HepG2 (cell line): ENCODE data around the gene CHST12. TPM values are rescaled to one million over a fixed set of nuclear protein-coding genes. Genes with fewer than 3 reads are reported as not detected.

ENCODE experiments used
- ATAC-seq: fragments of 200-7000 bp; cut with Tn5 transposase; 3 replicates; pipeline ENCODE4 v1.9.1; 2020; ENCODE audit warnings: mild to moderate bottlenecking, moderate library complexity
- BruUV-seq: library from RNA; stranded (reverse); fragments of 400-500 nt; replicated peaks from 2 replicates; lab custom pipeline; 2021; lab: Mats Ljungman, UMichigan
- CTCF ChIA-PET: fragments of 300-600 bp; formaldehyde crosslinking; extraction: SDS; loops from one replicate; lab custom pipeline; 2021; ENCODE audit warnings: low total read pairs, inconsistent platforms, low intra/inter-chr PET ratio; lab: Yijun Ruan, JAX
- POLR2A ChIA-PET: fragments of 350-600 bp; sonication (Branson Sonifier 250); formaldehyde crosslinking; loops from one replicate; lab custom pipeline; 2020; ENCODE audit warnings: antibody characterized with exemption, inconsistent platforms; lab: Yijun Ruan, JAX
- DNase-seq: peaks from one replicate; pipeline ENCODE4 v3.0.0-alpha.2; 2015; ENCODE audit warnings: low spot score
- FAIRE-seq: peaks from 3 replicates; lab custom pipeline; 2011; peaks lifted over from hg19 to GRCh38; lab: Jason Lieb, UNC
- H2AFZ ChIP-seq: one replicate; pipeline ENCODE4 v1.6.1; 2011; ENCODE audit warnings: low read length, inconsistent platforms
- H3K27ac ChIP-seq: fragments of 300-600 bp; 3 replicates; pipeline ENCODE4 v1.8.0; 2011; ENCODE audit warnings: mixed run types, mild to moderate bottlenecking, mixed read lengths, low read length, inconsistent platforms; ENCODE audit not compliant: insufficient read depth; ENCODE audit errors: extremely low read length
- H3K27me3 ChIP-seq, 2 experiments: fragments of 200-600 bp in 1 of 2; 2 replicates in 1 of 2; 3 replicates in 1 of 2; pipeline versions ENCODE4 v1.6.0 to v1.8.0; 2011; ENCODE audit warnings: low read length in 2 of 2, mild to moderate bottlenecking in 2 of 2, moderate library complexity in 2 of 2, inconsistent platforms in 1 of 2; ENCODE audit not compliant: insufficient read depth in 2 of 2, control insufficient read depth in 1 of 2
- H3K36me3 ChIP-seq, 2 experiments: fragments of 200-600 bp in 1 of 2; replicated peaks in 1 of 2; 2 replicates in 1 of 2; 3 replicates in 1 of 2; pipeline versions ENCODE4 v1.5.1 to v1.8.0; 2011; ENCODE audit warnings: low read length in 2 of 2, inconsistent platforms in 1 of 2; ENCODE audit not compliant: insufficient read depth in 2 of 2, control insufficient read depth in 1 of 2
- H3K4me1 ChIP-seq: 2 replicates; pipeline ENCODE4 v1.5.1; 2012; ENCODE audit warnings: low read length, inconsistent platforms; ENCODE audit not compliant: insufficient read depth
- H3K4me2 ChIP-seq: 2 replicates; pipeline ENCODE4 v1.6.0; 2011; ENCODE audit warnings: low read depth, low read length, inconsistent platforms
- H3K4me3 ChIP-seq, 3 experiments: fragments of 200-600 bp in 1 of 3; sonication (generic), shearing (Covaris generic) in 1 of 3; replicated peaks in 1 of 3; 2 replicates each; pipeline ENCODE4 v1.5.1; 2011 to 2016; ENCODE audit warnings: low read length in 3 of 3, inconsistent platforms in 2 of 3, low read depth in 2 of 3, mild to moderate bottlenecking in 2 of 3, control low read depth in 1 of 3, mixed read lengths in 1 of 3; ENCODE audit not compliant: insufficient read depth in 1 of 3
- H3K79me2 ChIP-seq: one replicate; pipeline ENCODE4 v1.6.1; 2011; ENCODE audit warnings: low read length, inconsistent platforms; ENCODE audit not compliant: insufficient read depth
- H3K9ac ChIP-seq: 2 replicates; pipeline ENCODE4 v1.6.0; 2011; ENCODE audit warnings: mild to moderate bottlenecking, low read depth, low read length, inconsistent platforms; ENCODE audit not compliant: insufficient read depth
- H3K9me3 ChIP-seq: 2 replicates; pipeline ENCODE4 v1.5.1; 2012; ENCODE audit warnings: mild to moderate bottlenecking, low read length
- H4K20me1 ChIP-seq: 2 replicates; pipeline ENCODE4 v1.6.0; 2011; ENCODE audit warnings: inconsistent platforms, mild to moderate bottlenecking, low read length, moderate library complexity; ENCODE audit not compliant: insufficient read depth
- MZF1 ChIP-seq: sonication (generic); formaldehyde crosslinking; IDR thresholded peaks from 2 replicates; pipeline ENCODE4 v1.8.1; 2023; ENCODE audit warnings: mild to moderate bottlenecking, missing genetic modification reagents, borderline replicate concordance
- ZBTB20 ChIP-seq: sonication (generic); formaldehyde crosslinking; IDR thresholded peaks from 2 replicates; pipeline ENCODE4 v1.8.1; 2023; ENCODE audit warnings: missing genetic modification reagents, low read depth, mild to moderate bottlenecking, borderline replicate concordance
- ZBTB33 ChIP-seq: sonication (generic); formaldehyde crosslinking; IDR thresholded peaks from 2 replicates; pipeline ENCODE4 v1.4.0; 2020; ENCODE audit warnings: missing genetic modification reagents
- ZNF121 ChIP-seq: sonication (generic); formaldehyde crosslinking; IDR thresholded peaks from 2 replicates; pipeline ENCODE4 v1.5.0; 2020; ENCODE audit warnings: mild to moderate bottlenecking, missing genetic modification reagents
- WGBS: methylation state at CpG from one replicate; pipeline ENCODE4 v1.1.6; 2017; ENCODE audit warnings: low lambda C conversion rate; 5-methylcytosine and 5-hydroxymethylcytosine counted together
- in situ Hi-C: cut with HindIII; loops from 2 replicates; pipeline ENCODE4 v1.10.0; 2017; ENCODE audit warnings: low pct_unique_long_range_greater_than_20kb; ENCODE audit not compliant: extremely low pct_ligation_motif_present
- intact Hi-C: fragments of 100-400 bp; cut with micrococcal nuclease; formaldehyde crosslinking; loops from one replicate; pipeline ENCODE4 v1.10.0; 2022; ENCODE audit not compliant: unreplicated experiment
- polyA plus RNA-seq, 8 experiments: library from polyadenylated mRNA; depleted of rRNA in 3 of 8; stranded (reverse) in 7 of 8; unstranded in 1 of 8; fragments of >200 nt; fragmentation: Illumina TruSeq in 4 of 8; extraction: Trizol in 4 of 8; gene quantifications; 2 replicates each; pipeline versions ENCODE4 v1.2.1 to v1.2.3, GENCODE V29; 2011 to 2016; ENCODE audit warnings: low read depth in 4 of 8, missing spikeins in 1 of 8, mixed read lengths in 1 of 8; ENCODE audit not compliant: insufficient read depth in 1 of 8
- total RNA-seq, 5 experiments: library from RNA; depleted of rRNA; stranded (reverse); fragments of >200 nt; fragmentation: Illumina TruSeq; extraction: Trizol; gene quantifications; 2 replicates each; pipeline ENCODE4 v1.2.3, GENCODE V29; 2016; ENCODE audit warnings: low read depth in 1 of 5

Gene CHST12
- total and polyA plus RNA-seq, 2 of the 13 experiments (the other 11 are each of a cell fraction or from before 2014, with no cell fraction given) = 6.4 to 15.8 TPM

- ATAC-seq = no peak
- Histone ChIP-seq H3K36me3 (no peaks in the 10 kb centered on the region), H3K27me3 (no peaks in the 10 kb centered on the region), H3K79me2 (peaks cover 27% of the 10 kb centered on the region), H3K9ac (no peak overlapping the region), H3K27ac (no peak overlapping the region), H3K4me2 (no peak overlapping the region), H3K4me1 (peaks cover 25% of the 10 kb centered on the region), H3K4me3 (no peak overlapping the region), H2AFZ (no peak overlapping the region), H4K20me1 (no peaks in the 10 kb centered on the region), H3K9me3 (no peaks in the 10 kb centered on the region)
- ChIA-PET CTCF (no interaction called here), POLR2A (no interaction called here)
- no peak for FAIRE-seq
- no TSS peak for BruUV-seq
- intact Hi-C loops (no loop called here), in situ Hi-C loops (no loop called here)
- peak; percentile 41; the same call in 1 of the 2 replicates for TF ChIP-seq ZBTB33
- no peak for TF ChIP-seq MZF1 (CRISPR knock-in tag)
- no peak for DNase-seq
- WGBS = 94% methylated on average over 13 of the region's 15 CpGs
These were observed 14.6 kb downstream of the CHST12 start for GRCh38 chr7:2417981-2418481.

GRCh38 chr7:2420216-2420933, 17.0 kb downstream of the CHST12 start:
- intact Hi-C loops = no loop called here
- POLR2A ChIA-PET = interaction anchor here (1.0 kb wide), 1 partner anchor 31 kb away, joined by 3 read pairs; no protein-coding TSS in a partner anchor
- no peaks in the 10 kb centered on the region for H4K20me1 ChIP-seq
- WGBS = 96% methylated on average over 7 of the region's 7 CpGs
- DNase-seq = no peak
- H3K27ac ChIP-seq = no peak overlapping the region
- H3K27me3 ChIP-seq = no peaks in the 10 kb centered on the region
- CTCF ChIA-PET = no interaction called here
- in situ Hi-C loops = no loop called here
- no peaks in the 10 kb centered on the region for H3K9me3 ChIP-seq
- H3K9ac ChIP-seq = no peak overlapping the region
- H2AFZ ChIP-seq = no peak overlapping the region
- no TSS peak for BruUV-seq
- H3K4me3 ChIP-seq = no peak overlapping the region
- FAIRE-seq = no peak
- no peak overlapping the region for H3K4me2 ChIP-seq
- 0 out of 2 replicates have a peak, but pooled peaks cover 5% of the 10 kb centered on the region for H3K4me1 ChIP-seq
- TF ChIP-seq ZBTB20 (CRISPR knock-in tag) (no peak), ZNF121 (CRISPR knock-in tag) (peak; percentile 57; the same call in 1 of the 2 replicates)
- peaks cover 16% of the 10 kb centered on the region for H3K79me2 ChIP-seq
- ATAC-seq = no peak
- no peaks in the 10 kb centered on the region for H3K36me3 ChIP-seq
